Activated T-helper 1 cell treated with anti-CD3 and anti-CD28 coated beads, Interleukin-2, amount 50 U/mL, for 16 hours (primary cell): ENCODE data around the gene TDG.

Source experiments
- DNase-seq, 2 donors: peaks; one replicate each; pipeline ENCODE4 v3.0.0-alpha.2; 2020; ENCODE audit warnings: low read depth in 1 of 2, low spot score in 1 of 2

Gene TDG

DNA sequence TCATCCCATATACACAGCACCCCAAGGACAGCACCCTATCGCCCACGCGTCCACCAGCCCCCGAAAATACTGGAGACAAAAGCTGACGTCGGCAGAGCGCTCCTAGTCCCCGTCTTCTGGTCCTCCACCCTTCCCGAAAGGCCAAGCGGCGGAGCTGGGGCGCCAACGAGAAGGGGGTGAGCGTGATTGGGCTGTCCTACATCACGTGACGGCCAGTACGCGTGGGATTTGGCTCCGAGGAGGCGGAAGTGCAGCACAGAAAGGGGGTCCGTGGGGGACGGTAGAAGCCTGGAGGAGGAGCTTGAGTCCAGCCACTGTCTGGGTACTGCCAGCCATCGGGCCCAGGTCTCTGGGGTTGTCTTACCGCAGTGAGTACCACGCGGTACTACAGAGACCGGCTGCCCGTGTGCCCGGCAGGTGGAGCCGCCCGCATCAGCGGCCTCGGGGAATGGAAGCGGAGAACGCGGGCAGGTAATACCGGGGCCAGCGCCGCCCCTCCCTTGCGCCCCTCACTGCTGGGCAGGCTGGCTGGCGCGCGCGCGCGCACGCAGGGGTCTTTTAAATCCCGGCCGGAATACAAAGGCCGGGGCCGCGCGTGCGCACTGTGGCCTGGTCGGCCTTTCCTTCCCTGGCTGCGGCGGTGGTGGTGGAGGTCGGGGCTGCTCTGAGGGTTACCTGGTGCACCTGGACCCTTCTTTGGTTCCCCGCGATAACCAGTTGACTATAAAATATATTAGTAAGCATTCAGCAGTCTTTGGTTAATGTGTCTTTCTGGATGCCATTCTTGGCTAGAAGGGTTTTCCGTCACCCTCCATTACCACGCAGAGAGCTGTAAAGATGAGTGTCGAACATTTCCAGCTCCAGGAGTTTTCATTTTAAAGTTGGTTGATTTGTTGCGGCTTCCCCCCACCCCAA, at the start of gene TDG:
TSS of gene TDG (plus strand) at position 283 of the 915 bp plus-strand sequence. CDS start at position 449, 166 bp downstream.
- peak; percentile 92 to 94 for DNase-seq

- no peak for DNase-seq
These were observed 47.8 kb upstream of the TDG start for GRCh38 chr12:103917873-103918272.

GRCh38 chr12:103924761-103925641, 40.7 kb upstream of the TDG start:
- peak in 1 of 2 donors; percentile 19 for DNase-seq

- DNase-seq: peak; percentile 9 to 25
These were observed 37.0 kb upstream of the TDG start for GRCh38 chr12:103928682-103929045.

DNA sequence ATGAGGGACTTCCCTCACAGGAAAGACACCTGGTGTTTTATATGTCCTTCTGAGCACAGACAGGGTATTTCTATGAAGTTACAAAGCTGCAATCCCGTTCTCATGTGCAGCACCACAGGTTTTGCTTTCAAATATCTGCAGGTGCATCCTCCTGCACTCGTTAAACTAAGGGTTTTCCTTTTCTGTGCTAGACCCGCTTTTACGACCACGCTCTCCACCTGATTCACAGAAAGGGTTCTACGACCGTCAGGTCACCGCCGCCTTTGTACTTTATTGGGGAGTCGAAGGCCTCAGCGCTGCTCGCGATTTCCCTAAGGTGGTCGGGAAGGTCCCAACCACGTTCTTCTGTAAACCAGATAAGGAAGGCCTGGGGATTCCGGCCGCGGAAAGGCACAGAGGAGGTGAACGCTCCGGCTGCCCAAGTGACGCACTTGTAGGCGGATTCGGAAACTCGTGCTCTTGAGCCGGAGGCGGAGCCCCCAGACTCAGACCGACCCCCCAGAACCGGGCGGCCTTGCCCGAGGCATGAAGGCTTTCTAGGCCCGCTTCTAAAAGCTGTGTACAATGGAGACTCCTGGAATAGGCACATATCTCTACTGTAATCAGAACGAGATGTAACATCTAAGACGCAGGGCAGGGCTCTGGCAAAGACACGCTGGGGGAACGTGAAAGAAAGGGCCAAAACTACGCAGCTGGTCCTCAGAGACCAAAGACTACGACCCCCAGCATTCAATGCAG, 36.5 kb upstream of the TDG start:
- peak; percentile 56 to 64 for DNase-seq

DNA sequence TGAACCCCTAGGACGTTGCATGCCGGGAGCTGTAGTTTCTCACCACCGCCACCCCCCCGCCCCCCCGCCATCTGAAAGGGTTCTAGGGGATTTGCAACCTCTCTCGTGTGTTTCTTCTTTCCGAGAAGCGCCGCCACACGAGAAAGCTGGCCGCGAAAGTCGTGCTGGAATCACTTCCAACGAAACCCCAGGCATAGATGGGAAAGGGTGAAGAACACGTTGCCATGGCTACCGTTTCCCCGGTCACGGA, 36.0 kb upstream of the TDG start:
- no peak for DNase-seq

- peak; percentile 99 for DNase-seq
These were observed 35.5 kb upstream of the TDG start, which contains the start of gene HSP90B1 for GRCh38 chr12:103930034-103930786. Gene HSP90B1 (plus strand): TSS chr12:103930410. CDS start chr12:103930516, 106 bp downstream.

DNA sequence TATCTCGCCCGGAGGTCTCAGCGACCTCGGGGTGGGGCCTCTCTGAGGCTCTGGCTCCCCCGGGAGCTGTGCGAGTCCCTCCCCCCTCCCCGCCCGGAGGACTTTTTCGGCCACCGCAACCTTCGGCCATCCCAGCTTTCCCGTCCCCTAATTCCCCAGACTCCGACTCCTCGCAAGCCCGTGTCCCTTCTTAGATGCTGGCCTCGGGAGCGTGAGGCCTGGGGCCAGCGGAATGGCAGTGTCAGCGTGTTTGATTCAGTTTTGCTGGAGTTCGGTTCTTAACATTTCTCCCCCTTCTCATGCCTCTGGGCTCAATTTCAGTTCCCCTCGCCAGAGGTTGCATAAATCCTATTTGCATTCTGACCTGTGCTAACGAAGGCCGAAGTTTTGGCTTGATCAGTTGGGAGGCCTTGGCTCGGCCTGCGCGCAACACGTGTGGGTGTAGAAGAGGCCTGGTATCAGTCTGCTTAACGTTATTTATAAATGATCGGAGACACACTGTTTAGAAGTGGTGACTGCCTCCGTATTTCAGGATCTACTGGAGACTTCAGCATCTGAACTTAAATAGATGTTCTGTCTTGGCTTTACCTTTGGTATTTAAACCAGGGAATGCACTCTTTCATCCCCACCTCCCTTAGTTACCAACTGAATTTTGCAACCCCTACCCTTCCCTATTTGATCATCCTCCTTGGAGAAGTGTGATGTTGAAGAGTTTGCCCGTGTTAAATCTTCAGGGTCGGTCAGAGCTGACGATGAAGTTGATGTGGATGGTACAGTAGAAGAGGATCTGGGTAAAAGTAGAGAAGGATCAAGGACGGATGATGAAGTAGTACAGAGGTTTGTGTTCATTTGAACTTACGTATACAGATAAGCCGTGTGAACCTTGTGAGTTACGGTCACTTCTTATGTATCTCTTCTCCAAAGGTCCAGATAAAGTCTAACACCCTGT, 34.6 kb upstream of the TDG start:
- DNase-seq: no peak

DNA sequence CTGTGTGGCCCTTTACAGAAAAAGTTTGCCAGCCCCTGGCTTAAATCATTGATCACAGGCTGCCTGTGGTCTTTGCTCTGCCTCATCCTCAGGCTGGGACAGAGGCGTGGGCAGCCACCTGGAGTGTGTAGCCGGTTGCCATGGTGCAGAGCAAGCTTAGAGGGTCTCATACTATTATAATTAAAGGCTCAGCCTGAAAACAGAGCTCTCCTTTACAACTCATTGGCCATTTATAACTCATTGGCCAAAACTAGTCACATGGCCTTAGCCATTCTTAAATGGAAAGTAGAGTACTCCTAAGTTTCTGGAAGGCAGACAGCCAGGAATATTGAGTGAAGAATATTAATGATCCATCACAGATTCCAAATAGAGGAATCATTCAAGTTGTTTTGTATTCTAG, 32.4 kb upstream of the TDG start:
- no peak for DNase-seq

- DNase-seq: no peak
These were observed 29.0 kb upstream of the TDG start for GRCh38 chr12:103936679-103937078.

- no peak for DNase-seq
These were observed 20.7 kb upstream of the TDG start for GRCh38 chr12:103944964-103945363.

DNA sequence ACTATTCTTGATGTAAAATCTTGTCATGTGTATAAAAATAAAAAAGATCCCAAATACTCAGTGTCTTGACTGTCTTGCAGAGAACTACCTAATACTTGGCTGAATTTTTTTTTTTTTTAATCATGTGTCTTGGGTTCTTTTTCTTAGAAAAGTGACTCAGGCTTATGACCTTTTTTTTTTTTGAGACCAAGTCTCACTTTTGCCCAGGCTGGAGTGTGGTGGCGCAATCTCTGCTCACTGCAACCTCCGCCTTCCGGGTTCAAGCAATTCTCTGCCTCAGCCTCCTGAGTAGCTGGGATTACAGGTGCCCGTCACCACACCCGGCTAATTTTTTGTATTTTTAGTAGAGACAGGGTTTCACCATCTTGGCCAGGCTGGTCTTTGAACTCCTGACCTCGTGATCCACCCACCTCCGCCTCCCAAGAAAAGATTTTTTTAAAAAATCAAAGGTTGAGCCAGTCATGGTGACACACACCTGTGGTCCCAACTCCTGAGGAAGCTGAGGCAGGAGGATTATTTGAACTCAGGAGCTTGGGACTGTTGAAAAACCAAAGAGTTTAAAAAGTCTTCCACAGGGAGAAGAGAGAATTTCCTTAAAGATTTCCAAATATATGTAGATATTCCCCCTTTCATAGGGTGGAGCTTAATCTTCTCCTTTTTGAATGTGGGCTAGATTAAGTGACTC, 17.7 kb upstream of the TDG start:
- DNase-seq: no peak

DNA sequence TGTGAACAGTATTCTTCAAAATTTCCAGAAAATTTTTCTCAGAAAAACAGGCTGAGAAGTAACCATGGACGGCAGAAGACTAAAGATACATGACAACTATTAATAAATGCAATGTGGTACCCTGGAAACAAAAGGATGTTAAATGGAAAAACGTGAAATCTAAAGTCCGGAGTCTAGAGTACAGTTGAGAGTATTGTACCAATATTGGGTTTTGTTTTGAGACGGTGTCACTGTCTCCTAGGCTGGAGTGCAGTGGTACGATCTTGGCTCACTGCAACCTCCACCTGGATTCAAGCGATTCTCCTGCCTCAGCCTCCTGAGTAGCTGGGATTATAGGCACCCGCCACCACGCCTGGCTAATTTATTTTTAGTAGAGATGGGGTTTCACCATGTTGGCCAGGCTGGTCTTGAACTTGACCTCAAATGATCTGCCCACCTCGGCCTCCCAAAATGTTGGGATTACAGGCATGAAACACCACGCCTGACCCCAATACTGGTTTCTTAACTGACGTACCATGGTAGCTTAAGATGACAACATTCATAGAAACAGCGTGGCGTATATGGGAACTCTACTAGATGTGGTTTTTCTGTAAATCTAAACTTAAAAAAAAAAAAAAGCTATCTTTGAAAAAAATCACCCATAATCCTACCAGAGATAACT, 16.8 kb upstream of the TDG start:
- no peak for DNase-seq

- DNase-seq: no peak
These were observed 13.2 kb upstream of the TDG start for GRCh38 chr12:103952497-103952896.

- DNase-seq: no peak
These were observed 9.7 kb upstream of the TDG start for GRCh38 chr12:103955811-103956508.

DNA sequence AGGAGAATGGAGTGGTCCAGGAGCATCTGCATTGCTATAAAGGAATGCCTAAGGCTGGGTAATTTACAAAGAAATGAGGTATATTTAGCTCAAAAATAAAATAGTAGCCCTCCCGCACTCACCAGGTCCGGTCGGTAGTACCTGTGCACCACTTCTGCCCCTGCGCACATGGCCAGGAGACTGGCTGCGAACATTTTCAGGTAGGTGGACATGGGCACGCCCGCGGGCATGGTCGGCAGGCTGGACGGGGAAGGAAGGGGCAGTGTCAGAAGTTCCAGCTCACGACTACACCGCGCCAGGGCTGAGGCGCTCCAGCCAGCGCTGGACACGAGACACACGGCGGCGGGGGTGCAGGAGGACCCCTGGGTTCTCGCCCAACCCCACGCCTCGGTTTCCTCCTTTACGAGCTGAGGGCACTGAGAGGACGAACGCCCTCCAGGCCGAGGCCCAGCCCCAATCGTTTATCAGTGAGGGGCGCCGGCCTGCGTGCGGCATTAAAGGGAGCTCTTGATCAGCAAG, 9.1 kb upstream of the TDG start:
- no peak for DNase-seq

GRCh38 chr12:103957865-103958388, 7.7 kb upstream of the TDG start:
- DNase-seq: no peak
